ENCODE results near the gene C15orf61.

The C15orf61 gene

DNA sequence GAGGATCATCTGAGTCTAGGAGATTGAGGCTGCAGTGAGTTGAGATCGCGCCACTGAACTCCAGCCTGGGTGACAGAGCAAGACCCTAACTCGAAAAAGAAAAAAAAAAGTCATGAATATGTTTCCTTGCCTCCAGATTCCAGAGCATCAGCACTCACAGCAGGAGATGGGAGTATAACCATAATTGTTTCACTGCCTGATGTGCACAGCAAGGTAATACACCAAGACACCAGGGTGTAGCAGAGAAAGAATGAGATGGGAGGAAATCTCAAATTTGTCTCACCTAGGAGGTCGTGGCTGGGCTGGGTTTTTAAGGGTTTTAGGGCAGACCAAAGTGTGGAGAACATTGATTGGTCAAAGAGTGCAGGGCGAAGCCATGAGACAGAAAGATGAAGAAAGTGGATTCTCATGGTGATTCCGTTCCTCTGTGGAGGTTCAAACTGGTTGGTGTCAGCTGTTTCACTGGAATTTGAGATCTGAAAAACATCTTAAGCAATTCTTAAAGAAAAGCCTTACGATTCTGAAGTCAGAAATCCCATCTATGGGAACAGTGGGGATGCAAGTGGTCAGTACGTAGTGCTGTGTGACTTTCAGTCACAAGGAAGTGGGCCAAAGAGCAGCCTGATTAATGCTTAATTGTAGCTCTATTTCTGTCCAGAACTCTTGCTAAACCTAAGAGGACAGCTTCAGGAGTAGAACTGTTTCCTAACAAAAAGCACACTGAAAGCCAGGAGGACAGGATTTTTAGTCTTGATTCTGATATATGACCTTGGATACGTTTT, 7.8 kb upstream of the C15orf61 start:
- DNase-seq (ENCODE audit: low read depth), result no peak

DNA sequence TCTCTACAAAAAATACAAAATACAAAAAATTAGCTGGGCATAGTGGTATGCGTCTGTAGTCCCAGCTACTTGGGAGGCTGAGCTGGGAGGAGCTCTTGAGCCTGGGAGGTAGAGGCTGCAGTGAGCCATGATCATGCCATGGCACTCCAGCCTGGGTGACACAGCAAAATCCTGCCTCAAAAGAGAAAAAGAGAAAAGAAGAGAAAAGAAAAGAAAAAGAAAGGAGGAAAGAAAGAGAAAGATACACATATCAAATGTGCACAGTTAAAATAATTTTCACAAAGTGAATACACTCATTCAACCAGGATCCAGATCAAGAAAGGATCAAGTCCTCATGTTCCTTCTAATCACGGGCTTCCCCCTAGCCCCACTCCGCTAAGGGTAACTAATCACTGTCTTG, 5.8 kb upstream of the C15orf61 start:
- no peak for DNase-seq (ENCODE audit: low read depth)

DNA sequence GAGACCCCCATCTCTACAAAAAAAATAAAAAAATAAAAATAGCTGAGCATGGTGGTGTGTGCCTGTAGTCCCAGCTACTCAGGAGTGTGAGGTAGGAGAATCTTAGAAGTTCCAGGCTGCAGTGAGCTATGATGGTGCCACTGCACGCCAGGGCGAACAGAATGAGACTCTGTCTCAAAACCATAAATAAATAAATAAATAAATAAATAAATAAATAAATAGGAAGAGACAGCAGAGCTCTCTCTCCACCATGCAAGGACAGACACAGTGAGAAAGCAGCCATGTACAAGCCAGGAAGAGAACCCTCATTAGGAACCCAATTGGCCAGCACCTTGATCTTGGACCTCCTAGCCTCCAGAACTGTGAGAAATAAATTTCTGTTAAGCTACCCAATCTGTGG, 5.4 kb upstream of the C15orf61 start:
- no peak for DNase-seq (ENCODE audit: low read depth)

DNA sequence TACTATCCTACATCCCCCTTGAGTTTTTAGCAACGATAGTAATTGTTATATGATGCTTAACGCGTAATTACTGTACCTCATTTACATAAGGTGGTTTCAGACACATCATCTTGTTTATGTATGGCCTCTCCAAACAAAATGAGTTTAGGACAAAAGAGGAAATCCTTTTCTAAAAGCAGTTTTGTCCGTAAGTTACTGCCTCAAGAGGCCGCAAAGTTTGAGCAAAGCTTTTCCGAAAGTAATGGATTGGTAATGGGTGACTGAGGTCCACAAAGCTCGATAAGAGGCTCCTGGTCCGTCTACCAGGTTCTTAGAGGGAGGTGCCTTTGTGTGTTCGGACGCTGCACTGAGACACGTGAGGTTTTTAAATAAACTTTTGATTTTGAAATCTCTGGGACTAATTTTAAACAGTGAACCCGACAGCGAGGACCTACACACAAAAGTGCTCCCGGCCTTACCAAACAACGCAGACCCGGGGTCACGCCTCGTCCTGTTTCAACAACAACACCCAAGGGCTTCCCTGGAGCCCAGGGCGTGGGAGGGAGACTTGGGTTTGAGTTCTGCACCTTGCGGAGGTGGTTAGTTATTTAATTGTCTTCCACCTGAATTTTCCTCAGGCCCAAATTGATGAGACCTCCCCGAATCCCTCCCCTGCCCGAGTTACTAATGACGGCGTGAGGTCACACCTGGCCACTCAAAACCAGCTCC, 456 bp upstream of the C15orf61 start:
- no peak for DNase-seq (ENCODE audit: low read depth)

DNA sequence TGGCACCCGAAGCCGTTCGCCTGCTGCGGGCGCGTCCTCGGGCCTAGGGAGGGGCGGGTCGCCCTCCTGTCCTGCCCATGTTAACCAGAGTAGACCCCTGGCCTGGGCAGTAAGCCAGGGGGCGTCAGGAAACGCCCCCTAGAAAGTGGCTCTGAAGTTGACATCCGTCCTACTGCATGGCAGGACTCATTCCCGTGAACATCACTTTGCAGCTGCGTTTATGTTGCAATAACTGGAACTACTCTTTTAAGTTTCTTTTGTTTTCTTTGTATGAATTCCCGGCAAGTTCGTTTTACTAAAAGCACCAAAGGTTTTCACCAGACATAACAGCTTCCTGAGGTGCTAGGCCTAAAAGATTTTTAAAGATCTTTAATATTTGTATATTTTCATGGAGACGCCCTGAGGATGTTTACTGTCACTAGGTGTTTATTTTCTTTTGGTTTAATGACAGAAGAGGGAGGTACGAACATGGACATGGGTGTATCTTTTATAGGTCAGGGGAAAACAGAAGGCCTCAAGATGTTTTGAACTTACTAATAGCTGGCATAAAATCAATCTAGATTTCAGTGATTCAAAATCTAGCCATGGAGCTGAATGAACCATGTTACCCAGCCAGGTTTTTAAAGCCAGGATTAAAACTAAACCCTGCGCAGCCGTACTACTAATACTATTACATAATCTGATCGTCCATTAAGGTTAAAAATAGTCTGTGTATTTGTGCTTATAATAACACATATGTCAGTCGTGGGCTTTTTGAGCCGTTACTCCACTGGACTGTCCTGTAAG, 1.0 kb downstream of the C15orf61 start:
- DNase-seq (ENCODE audit: low read depth), result no peak

DNA sequence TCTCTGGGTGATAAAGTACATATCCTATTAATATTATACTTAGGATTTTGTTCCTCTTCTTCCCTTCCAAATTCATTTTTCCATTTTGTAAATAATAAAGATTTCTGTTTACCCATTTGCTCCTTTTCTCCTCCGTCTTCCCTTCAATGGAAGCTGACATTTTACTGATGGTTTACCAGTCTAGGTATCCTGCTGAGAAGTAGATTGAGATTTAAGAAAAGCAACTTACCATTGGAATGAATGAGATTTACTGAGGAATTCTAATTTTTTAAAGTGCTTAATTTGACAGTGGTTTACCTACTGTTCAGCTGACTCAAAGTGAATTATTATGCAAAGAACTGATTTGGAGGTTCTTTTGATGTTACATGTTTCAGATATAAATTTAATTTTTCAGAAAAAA, 2.4 kb downstream of the C15orf61 start:
- DNase-seq (ENCODE audit: low read depth), result no peak

DNA sequence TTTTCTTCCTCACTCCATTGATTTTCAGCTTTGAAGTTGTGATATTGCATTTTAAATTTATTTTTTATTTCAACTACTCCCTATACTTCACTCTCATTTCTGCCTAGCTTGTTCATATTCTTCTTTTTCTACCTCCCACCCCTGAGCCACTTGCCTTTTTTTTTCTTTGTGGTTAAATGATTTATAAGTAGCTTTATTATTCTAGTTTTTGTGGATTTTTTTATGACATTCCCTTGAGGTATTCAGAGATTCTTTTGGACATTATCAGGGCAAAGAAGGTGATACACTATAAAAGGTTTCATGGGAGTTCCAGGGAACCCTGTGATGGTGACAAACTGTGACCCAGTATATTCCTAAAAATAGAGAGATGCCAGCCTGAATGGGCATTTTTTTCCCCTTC, 3.3 kb downstream of the C15orf61 start:
- DNase-seq (ENCODE audit: low read depth), result no peak

DNA sequence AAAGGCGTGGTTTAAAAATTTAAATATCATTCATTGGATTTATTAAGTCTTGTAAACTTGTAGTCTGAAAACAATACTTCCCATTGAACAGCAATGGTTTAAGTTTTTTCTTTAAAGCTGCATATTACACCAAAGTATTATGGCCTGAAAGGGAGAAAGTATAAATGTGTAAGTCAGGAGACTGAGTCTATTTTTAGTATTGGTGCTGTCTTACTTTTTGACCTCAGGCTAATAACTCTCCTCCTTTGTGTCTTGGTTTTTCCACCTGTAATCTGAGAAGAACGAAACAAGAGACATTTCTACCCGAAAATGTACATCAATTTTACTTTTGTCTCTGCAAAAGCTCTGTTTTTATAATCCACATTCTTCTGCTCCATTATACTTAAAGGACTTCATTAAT, 7.6 kb downstream of the C15orf61 start:
- no peak for DNase-seq (ENCODE audit: low read depth)

DNA sequence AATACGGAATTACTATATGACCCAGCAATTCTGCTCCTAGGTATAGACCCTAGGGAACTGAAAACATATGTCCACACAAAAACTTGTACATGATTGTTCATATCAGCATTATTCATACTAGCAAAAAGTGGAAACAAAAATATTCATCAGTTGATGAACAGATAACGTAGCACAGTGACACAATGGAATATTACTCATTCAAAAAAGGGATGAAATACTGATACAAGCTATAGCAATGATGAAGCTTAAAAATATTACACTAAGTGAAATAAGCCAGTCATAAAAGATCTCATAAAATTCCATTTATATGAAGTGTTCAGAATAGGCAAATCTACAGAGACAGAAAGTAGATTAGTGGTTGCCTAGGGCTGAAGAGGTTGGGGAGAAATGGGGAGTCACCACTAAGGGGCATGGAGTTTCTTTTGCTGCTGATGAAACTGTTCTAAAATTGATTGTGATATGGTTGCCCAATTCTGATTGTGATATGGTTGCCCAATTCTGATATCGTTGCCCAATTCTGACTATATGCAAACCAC, 10.5 kb downstream of the C15orf61 start:
- DNase-seq (ENCODE audit: low read depth), result no peak

DNA sequence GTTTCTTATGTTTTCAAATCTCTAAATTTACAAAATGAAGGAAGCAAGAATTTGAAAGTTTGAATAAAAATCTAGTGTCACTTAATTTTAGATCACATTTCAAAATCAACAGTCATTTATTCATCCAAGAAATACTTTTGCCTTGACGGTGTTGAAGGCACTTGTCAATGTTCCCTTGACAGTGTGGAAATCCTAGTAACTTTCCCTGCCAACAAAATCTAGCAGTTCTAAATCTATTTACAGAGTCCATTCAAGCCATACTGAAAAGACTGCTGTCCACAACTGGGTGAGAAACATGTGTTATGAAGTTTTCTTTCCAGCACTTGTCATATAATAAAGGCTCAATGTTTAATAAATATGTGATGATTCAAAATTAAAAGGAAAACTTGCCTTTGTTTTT, 12.9 kb downstream of the C15orf61 start:
- DNase-seq (ENCODE audit: low read depth), result no peak

DNA sequence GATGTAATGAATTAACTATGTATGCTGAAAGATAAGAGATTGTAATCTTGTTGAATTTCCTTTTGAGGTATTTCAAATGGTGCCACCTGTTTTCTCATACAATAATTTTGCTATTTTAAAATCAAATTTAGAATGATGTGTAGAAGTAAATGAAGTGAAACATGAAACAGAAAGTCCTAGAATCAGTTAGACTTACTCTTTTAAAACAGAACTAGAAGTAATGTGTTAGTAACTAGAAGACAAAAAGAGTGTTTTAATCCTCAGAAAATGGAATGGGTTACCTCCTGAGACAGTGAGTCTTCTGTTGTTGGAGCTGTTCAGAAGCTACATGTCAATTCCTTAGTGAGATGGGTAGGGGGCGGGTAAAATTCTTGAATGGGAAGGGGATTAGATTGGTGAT, 13.4 kb downstream of the C15orf61 start:
- no peak for DNase-seq (ENCODE audit: low read depth)

DNA sequence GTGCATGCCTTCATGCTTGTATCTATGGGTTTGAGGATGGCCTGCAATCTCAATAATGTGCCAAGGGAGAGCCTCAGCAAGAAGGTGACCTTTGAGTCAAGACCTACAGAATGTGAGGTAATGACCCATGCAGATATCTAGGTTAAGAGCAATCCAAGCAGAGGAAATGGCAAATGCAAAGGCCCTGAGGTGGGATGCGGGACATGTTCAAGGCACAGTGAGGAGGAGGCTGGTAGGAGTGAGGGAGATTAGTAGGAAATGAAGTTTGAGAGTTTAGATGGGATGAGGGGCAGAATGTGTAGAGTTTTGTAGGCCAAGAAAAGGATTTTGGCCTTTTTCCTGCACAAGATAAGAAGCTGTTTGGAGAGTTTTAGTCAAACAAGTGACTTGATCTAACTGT, 16.8 kb downstream of the C15orf61 start:
- no peak for DNase-seq (ENCODE audit: low read depth)

DNA sequence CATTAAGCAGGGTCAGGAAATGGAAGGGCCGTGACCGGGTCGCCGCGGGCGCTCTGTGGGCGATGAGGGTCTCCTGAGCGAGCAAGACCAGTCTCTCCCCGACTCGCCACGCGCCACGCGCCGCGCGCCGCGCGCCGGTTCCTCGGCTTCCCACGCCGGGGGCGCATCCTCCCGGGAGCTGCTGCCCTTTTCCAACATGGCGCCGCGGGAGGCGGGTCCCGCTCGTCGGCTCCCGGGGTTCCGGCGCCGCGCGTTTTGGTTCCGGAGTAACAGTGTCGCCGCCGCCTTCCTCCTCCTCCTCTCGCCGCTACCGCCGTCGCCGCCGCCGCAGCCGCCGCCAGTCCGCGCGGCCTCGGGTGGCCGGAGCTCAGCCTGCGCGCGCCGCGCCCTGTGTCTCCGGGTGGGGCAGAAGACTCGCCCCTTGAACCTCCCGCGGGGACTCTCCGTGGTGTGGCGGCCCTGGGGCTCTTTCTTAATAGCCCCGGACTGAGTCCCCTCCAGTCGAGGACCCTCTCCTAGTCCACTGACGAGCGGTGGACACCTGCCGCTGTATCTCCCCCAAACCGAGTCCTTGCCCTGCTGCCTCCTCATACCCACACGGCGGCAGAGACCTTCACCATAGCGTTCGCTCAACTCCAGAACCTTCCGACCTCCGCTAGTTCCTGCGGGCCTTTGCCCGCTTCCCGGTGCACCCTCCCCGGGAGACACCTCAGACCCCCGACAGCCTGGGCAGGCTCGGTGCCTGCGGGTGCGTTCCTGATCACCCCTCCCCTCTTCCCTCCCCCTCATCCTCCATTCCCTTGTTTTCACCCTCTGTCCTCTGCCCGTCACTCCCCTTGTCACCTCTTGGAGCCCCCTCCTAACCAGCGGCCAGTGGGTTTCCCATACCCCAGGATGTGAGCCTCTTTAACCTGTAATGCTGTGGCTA, 21.8 kb downstream of the C15orf61 start, which contains the start of gene MAP2K5:
TSS of gene MAP2K5 (plus strand) at position 284 of the 928 bp plus-strand sequence. CDS start at position 917, 633 bp downstream.
- DNase-seq (ENCODE audit: low read depth), result peak; percentile 70

DNA sequence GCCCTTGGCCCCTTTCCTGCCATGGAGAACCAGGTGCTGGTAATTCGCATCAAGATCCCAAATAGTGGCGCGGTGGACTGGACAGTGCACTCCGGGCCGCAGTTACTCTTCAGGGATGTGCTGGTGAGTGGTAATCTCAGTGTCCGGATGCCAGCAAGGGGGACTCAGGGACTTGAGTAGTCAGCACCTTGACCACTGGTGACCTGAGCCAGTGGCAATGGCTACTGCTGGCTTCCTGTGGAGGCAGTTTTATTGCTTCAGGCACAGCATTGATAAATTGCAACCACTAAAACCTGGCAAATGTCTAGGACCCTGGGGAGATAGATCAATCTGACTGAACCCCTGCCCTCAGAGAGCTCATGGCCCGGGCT, 22.4 kb downstream of the C15orf61 start:
- DNase-seq (ENCODE audit: low read depth), result no peak

DNA sequence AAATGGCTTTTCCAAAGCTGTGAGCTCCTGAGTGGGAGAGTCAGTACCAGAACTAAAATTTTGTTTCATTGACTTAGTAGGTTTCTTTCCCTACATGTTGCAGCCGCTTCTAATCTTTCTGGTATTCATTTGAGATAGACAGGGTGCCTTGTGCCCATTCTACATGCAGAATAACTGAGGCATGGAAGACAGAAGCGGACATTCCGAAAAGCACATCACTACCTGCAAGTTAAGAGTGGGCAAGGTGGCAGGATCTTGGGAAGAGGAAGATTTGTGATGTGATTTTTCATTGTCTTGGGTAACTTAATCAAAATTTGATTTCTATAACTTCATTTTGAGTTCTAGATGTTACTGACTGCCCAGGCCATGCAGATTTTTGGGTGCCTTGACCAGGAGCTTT, 23.5 kb downstream of the C15orf61 start:
- no peak for DNase-seq (ENCODE audit: low read depth)

DNA sequence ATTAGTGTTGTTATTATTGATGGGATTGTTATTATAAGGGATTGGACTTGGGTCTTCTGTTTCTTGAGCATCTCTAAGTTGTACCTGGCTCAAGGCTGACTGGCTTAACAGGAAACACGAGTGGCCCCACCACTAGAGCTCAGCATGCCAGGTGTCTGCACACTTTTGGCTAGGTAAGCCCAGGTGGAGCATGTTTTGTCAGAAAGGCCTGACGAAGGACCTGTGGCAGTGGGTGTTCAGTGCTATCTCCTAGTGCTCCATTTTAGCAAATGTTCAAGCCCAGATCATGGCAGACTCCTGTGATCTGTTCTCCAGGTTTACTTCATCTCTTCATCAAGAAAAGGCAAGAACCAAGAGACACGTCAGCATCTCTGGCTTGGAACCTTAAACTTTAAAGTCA, 24.9 kb downstream of the C15orf61 start:
- DNase-seq (ENCODE audit: low read depth), result no peak

DNA sequence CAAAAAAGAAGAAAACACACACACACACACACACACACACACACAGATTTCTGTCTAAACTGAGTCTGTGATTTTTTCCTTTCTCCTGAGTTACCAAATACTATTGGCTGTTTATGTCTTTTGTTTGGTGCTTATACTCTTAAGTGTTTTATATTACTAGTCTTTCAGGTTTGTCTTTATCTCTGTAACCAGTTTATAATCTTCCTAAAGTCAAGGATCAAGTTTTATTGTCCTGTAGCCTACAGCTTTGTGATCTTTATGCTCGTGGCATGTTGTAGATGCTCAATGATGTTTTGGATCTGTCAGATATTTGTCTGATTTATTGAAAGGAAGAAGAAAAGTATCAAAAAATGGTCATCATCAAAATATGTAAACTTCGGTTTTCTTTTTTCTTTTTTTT, 26.1 kb downstream of the C15orf61 start:
- DNase-seq (ENCODE audit: low read depth), result no peak

DNA sequence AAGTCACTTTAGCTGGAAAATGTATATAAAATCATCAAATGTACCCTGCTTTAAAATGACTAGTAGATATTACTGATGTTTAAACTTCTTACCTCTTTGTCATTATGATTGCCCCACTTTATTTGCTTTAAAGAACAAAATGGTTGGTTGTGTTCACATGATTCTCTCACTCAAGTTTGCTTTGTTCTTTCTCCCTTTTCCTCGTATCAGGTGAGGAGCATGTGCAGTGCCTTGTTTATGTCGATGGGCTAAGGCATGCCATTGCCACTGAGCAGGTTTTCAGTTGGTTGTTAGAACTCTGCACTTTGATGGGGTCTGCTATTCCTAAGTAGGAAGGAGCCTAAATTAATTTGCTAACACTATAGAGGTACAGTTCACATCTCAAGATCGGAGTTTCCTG, 26.9 kb downstream of the C15orf61 start:
- DNase-seq (ENCODE audit: low read depth), result no peak

DNA sequence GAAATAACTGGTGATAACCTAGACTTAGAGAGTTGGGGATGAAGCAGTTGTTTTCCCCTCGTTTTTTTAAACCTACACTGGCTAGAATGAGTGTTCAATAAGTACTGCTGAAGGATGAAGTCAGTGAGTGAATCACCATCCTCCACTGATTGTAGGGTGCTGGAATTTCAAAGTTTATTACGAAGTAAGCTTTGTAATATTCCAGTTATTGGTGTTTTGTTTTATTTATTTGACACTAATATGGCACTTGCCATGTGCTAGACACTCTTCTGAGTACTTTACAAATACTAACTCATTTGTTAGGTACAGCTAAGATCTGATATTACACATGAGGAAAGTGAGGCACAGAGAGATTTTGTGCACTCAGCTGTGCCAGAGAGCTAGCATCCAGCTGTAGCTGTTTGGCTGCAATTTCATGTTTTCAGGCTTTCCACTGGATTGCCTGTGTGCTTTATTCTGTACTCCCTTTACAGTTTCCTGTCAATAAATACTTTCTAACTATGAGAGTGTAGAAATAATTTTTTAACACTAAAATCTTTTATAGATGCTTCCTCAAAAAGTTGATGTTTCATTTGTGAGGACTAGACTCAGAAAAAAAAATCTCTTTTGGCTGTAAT, 27.4 kb downstream of the C15orf61 start:
- DNase-seq (ENCODE audit: low read depth), result no peak

DNA sequence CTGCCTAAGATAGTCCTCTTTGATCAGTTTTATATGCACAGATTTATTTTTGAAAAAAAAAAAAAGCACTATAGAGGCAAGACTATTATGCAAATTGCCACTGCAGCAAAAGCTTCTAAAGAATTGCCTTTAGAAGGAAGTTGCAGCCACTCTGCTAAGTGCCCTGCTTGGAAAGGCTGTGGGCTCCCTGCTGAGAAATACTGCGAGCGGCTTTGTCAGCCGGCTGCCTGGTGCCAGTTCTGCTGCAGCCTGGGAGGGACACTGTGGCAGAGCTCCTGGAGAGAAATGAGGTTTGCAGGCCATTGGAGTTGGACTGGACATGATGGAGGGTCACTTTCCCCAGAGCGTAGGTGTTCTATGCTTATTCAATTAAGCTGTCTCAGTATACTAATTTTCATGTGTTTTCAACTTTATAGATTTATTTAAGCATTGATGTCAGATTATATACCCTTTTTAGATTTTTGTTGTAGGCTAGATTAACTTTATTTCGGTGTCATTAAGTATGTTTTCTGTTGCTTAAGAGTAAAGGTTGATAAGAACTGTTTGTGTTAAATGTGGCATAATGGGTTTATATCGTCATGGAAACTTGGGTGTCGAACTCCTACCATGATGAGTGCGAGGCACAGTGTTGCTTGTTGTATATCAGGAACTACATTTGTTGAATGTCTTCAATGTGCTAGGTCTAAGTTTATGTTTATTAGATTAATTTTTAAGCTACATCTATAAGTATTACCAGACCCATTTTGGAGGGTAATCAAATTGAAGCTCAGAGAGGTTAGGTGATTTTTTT, 28.1 kb downstream of the C15orf61 start:
- DNase-seq (ENCODE audit: low read depth), result no peak

All from activated T-cell treated with anti-CD3 and anti-CD28 coated beads for 1 hour (primary cell).